ENCODE data around the gene ZNF236. TPM values are rescaled to one million over a fixed set of nuclear protein-coding genes. Genes with fewer than 3 reads are reported as not detected.
A peak's percentile ranks its signal among the peaks of the same experiment; 100 is the strongest.

Gene ZNF236
- total and polyA plus RNA-seq, 2 donors (not counting 3 experiments of a cell fraction or from before 2014, with no cell fraction given), result 4.5 to 14.7 TPM

DNA sequence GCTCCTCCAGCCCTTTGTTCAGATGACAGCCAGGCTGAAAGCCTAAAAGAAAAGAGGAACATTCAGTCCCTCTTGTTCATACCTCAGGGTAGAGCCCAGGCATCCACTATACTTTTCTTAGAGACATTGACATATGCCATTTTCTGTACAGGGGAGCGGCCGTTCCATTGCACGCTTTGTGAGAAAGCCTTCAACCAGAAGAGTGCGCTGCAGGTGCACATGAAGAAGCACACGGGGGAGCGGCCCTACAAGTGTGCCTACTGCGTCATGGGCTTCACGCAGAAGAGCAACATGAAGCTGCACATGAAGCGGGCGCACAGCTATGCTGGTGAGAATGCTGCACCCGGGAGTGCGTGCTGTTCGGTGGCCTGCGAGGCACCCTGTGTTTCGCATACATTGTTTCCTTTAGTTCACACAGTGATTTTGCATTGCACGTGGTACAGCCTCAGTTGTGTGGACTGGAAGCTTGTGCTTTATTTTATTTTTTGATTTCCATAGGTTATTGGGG, 138.2 kb downstream of the ZNF236 start:
- BruUV-seq (replicated peaks), result no TSS peak

GRCh38 chr18:76962851-76963250, 140.5 kb downstream of the ZNF236 start:
- H3K9me1 ChIP-seq (replicated peaks; ENCODE audit: control insufficient read depth, extremely low read depth, insufficient read depth, low read length), result no peaks in the 10 kb centered on the region
- BruUV-seq (replicated peaks), result no TSS peak
- dilution Hi-C loops (cut with MboI; ENCODE audit: extremely low pct_ligation_motif_present, low sequenced_read_pairs), result no loop called here

More for the DNA sequence above, 138.2 kb downstream of the ZNF236 start:
- no peak for FAIRE-seq
- H3K79me2 ChIP-seq (ENCODE audit: control insufficient read depth, insufficient read depth, low read length), result no peaks in the 10 kb centered on the region
- H3K4me2 ChIP-seq (ENCODE audit: insufficient read depth, low read length), result no peak overlapping the region
- intact Hi-C loops (cut with micrococcal nuclease), result no loop called here
- no peak overlapping the region for H3K4me3 ChIP-seq (replicated peaks in 1 of 3; ENCODE audit: insufficient read depth in 1 of 3, low read depth in 1 of 3, low read length in 3 of 3)
- H3K9me1 ChIP-seq (replicated peaks; ENCODE audit: control insufficient read depth, extremely low read depth, insufficient read depth, low read length), result no peaks in the 10 kb centered on the region
- dilution Hi-C loops (cut with MboI; ENCODE audit: extremely low pct_ligation_motif_present, low sequenced_read_pairs), result no loop called here
- TF ChIP-seq, protein P1, sequence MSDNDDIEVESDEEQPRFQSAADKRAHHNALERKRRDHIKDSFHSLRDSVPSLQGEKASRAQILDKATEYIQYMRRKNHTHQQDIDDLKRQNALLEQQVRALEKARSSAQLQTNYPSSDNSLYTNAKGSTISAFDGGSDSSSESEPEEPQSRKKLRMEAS (IDR thresholded peaks at IDR 0.05; ENCODE audit: insufficient read depth, insufficient read length), result no peak
- no peak for TF ChIP-seq JUN (IDR thresholded peaks at IDR 0.05; ENCODE audit: borderline replicate concordance, insufficient read depth, insufficient read length, low read depth)
- H3K9ac ChIP-seq (replicated peaks; ENCODE audit: extremely low read depth, insufficient read depth, low read length), result no peak overlapping the region
- H3K9me3 ChIP-seq (replicated peaks; ENCODE audit: control insufficient read depth, insufficient read depth, low read length), result no peaks in the 10 kb centered on the region
- CTCF ChIA-PET, result no interaction called here
- no peak overlapping the region for H2AFZ ChIP-seq (ENCODE audit: low read depth, low read length)
- H3K27me3 ChIP-seq (ENCODE audit: control insufficient read depth in 2 of 2, insufficient read depth in 2 of 2, low read length in 2 of 2), result no peaks in the 10 kb centered on the region
- peaks cover 5 to 12% of the 10 kb centered on the region in 2 experiments for H3K36me3 ChIP-seq (ENCODE audit: control insufficient read depth in 2 of 2, extremely low read depth in 1 of 2, insufficient read depth in 2 of 2, low read length in 2 of 2)
- H4K20me1 ChIP-seq (replicated peaks; ENCODE audit: control insufficient read depth, extremely low read depth, insufficient read depth, low read length), result no peaks in the 10 kb centered on the region
- POLR2A ChIA-PET, result no interaction called here
- DNase-seq (ENCODE audit: low read depth, low spot score), result no peak
- H3K27ac ChIP-seq (ENCODE audit: insufficient read depth, low read depth, low read length), result no peak overlapping the region
- H3K4me1 ChIP-seq (ENCODE audit: control insufficient read depth, extremely low read depth, insufficient read depth, low read length), result peaks cover 11% of the 10 kb centered on the region

More at GRCh38 chr18:76962851-76963250, 140.5 kb downstream of the ZNF236 start:
- DNase-seq (ENCODE audit: low read depth, low spot score) (no peak), FAIRE-seq (peak; percentile 61)
- POLR2A ChIA-PET, result no interaction called here
- no peaks in the 10 kb centered on the region for H4K20me1 ChIP-seq (replicated peaks; ENCODE audit: control insufficient read depth, extremely low read depth, insufficient read depth, low read length)
- H3K4me2 ChIP-seq (ENCODE audit: insufficient read depth, low read length), result no peak overlapping the region
- H3K79me2 ChIP-seq (ENCODE audit: control insufficient read depth, insufficient read depth, low read length), result peaks cover 8% of the 10 kb centered on the region
- H3K9ac ChIP-seq (replicated peaks; ENCODE audit: extremely low read depth, insufficient read depth, low read length), result no peak overlapping the region
- H3K4me1 ChIP-seq (ENCODE audit: control insufficient read depth, extremely low read depth, insufficient read depth, low read length), result peaks cover 11% of the 10 kb centered on the region
- H3K27ac ChIP-seq (ENCODE audit: insufficient read depth, low read depth, low read length), result no peak overlapping the region
- TF ChIP-seq POLR2AphosphoS5 (IDR thresholded peaks at IDR 0.05; ENCODE audit: insufficient read depth, low read depth, low read length), result no peak
- TF ChIP-seq MYC (IDR thresholded peaks at IDR 0.05; ENCODE audit: low read depth, low read length), result no peak
- no peak for TF ChIP-seq FOS (IDR thresholded peaks at IDR 0.05; ENCODE audit: borderline replicate concordance, insufficient read depth, low read length)
- TF ChIP-seq, protein P2, sequence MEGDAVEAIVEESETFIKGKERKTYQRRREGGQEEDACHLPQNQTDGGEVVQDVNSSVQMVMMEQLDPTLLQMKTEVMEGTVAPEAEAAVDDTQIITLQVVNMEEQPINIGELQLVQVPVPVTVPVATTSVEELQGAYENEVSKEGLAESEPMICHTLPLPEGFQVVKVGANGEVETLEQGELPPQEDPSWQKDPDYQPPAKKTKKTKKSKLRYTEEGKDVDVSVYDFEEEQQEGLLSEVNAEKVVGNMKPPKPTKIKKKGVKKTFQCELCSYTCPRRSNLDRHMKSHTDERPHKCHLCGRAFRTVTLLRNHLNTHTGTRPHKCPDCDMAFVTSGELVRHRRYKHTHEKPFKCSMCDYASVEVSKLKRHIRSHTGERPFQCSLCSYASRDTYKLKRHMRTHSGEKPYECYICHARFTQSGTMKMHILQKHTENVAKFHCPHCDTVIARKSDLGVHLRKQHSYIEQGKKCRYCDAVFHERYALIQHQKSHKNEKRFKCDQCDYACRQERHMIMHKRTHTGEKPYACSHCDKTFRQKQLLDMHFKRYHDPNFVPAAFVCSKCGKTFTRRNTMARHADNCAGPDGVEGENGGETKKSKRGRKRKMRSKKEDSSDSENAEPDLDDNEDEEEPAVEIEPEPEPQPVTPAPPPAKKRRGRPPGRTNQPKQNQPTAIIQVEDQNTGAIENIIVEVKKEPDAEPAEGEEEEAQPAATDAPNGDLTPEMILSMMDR (IDR thresholded peaks at IDR 0.05; ENCODE audit: extremely low read depth in 1 of 2, insufficient read depth in 1 of 2, low read depth in 1 of 2, low read length in 2 of 2), result no peak
- TF ChIP-seq GATA2 (IDR thresholded peaks at IDR 0.05; ENCODE audit: insufficient read depth, insufficient read length, low read depth, low read length), result no peak
- no peak for TF ChIP-seq JUN (IDR thresholded peaks at IDR 0.05; ENCODE audit: borderline replicate concordance, insufficient read depth, insufficient read length, low read depth)
- TF ChIP-seq, protein P1 (IDR thresholded peaks at IDR 0.05; ENCODE audit: insufficient read depth, insufficient read length), result no peak
- no peak for TF ChIP-seq EZH2 (IDR thresholded peaks at IDR 0.05; ENCODE audit: borderline replicate concordance, low read depth, low read length, severe bottlenecking)
- TF ChIP-seq POLR2A (IDR thresholded peaks at IDR 0.05; ENCODE audit: low read depth, low read length), result no peak
- CTCF ChIA-PET, result no interaction called here
- peaks cover 5% of the 10 kb centered on the region in 2 experiments for H3K36me3 ChIP-seq (ENCODE audit: control insufficient read depth in 2 of 2, extremely low read depth in 1 of 2, insufficient read depth in 2 of 2, low read length in 2 of 2)
- no peak overlapping the region for H2AFZ ChIP-seq (ENCODE audit: low read depth, low read length)
- H3K4me3 ChIP-seq (replicated peaks in 1 of 3; ENCODE audit: insufficient read depth in 1 of 3, low read depth in 1 of 3, low read length in 3 of 3), result no peak overlapping the region
- no peaks in the 10 kb centered on the region for H3K9me3 ChIP-seq (replicated peaks; ENCODE audit: control insufficient read depth, insufficient read depth, low read length)
- no peaks in the 10 kb centered on the region for H3K27me3 ChIP-seq (ENCODE audit: control insufficient read depth in 2 of 2, insufficient read depth in 2 of 2, low read length in 2 of 2)
- intact Hi-C loops (cut with micrococcal nuclease), result no loop called here

All from endothelial cell of umbilical vein (primary cell).